ENCODE measurements around the gene PC. TPM values are rescaled to one million over a fixed set of nuclear protein-coding genes. Genes with fewer than 3 reads are reported as not detected.

PC gene
- total and polyA plus RNA-seq, 4 experiments from 2014 or later: 2.9 to 7.7 (median 5.4) TPM

GRCh38 chr11:66863428-66864125 is 94.6 kb downstream of the PC start:
- H3K4me1 Mint-ChIP-seq: peaks cover 0 to 5% (median 3%) of the 10 kb centered on the region in 4 donors
- intact Hi-C loops (cut with micrococcal nuclease): no loop called here
- no peak overlapping the region for H3K4me3 Mint-ChIP-seq
- H3K4me1 ChIP-seq (ENCODE audit: insufficient read depth, low read length): peaks cover 3% of the 10 kb centered on the region
- DNase-seq: no peak
- H3K9me3 ChIP-seq (ENCODE audit: control insufficient read depth in 1 of 2, low read length in 2 of 2): no peaks in the 10 kb centered on the region
- H3K36me3 Mint-ChIP-seq: no peaks in the 10 kb centered on the region
- H3K27ac ChIP-seq (ENCODE audit: low read depth, low read length): no peak overlapping the region
- no peaks in the 10 kb centered on the region for H3K36me3 ChIP-seq (ENCODE audit: insufficient read depth, low read length)
- CTCF ChIA-PET (ENCODE audit: partially characterized antibody): no interaction called here
- no peak overlapping the region for H3K27ac Mint-ChIP-seq
- no peaks in the 10 kb centered on the region for H3K9me3 Mint-ChIP-seq
- no peaks in the 10 kb centered on the region for H3K27me3 Mint-ChIP-seq
- POLR2A ChIA-PET (ENCODE audit: partially characterized antibody): no interaction called here
- no peaks in the 10 kb centered on the region for H3K27me3 ChIP-seq (ENCODE audit: insufficient read depth, low read length)
- no peak overlapping the region for H3K4me3 ChIP-seq (ENCODE audit: low read length in 2 of 2)

DNA sequence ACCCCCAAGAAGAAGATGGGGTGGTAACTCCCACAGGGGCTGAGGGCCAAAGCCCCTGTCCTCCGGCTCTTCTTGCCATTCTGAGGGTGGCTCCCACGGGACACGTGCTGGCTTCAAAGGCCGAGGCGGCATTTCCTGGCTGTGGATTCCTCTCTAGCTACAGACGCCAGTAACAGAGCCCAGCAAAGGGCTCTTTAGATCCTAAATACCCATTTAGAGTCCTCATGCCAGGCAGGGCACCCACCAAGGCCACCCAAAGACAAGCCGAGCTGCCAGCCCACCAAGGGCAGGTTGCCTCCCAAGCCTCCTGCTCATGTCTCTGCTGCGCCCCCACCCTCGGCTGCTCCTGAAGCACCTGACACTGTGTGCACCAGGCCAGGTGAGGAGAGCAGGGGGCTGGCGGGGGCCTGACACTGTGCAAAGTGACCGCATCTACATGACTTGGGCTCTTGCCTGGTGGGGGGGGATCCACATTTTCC is 95.6 kb downstream of the PC start:
- Mint-ChIP-seq H3K4me1 (no peaks in the 10 kb centered on the region), H3K36me3 (no peaks in the 10 kb centered on the region), H3K9me3 (no peaks in the 10 kb centered on the region), H3K27me3 (no peaks in the 10 kb centered on the region), H3K27ac (no peak overlapping the region), H3K4me3 (no peak overlapping the region)
- intact Hi-C loops (cut with micrococcal nuclease): no loop called here
- Histone ChIP-seq H3K4me1 (ENCODE audit: insufficient read depth, low read length) (no peaks in the 10 kb centered on the region), H3K9me3 (ENCODE audit: control insufficient read depth in 1 of 2, low read length in 2 of 2) (no peaks in the 10 kb centered on the region), H3K27me3 (ENCODE audit: insufficient read depth, low read length) (no peaks in the 10 kb centered on the region), H3K4me3 (ENCODE audit: low read length in 2 of 2) (no peak overlapping the region), H3K27ac (ENCODE audit: low read depth, low read length) (no peak overlapping the region), H3K36me3 (ENCODE audit: insufficient read depth, low read length) (no peaks in the 10 kb centered on the region)
- ChIA-PET POLR2A (ENCODE audit: partially characterized antibody) (no interaction called here), CTCF (ENCODE audit: partially characterized antibody) (no interaction called here)
- DNase-seq: no peak

- H3K9me3 ChIP-seq (ENCODE audit: control insufficient read depth in 1 of 2, low read length in 2 of 2): no peaks in the 10 kb centered on the region
- no peak overlapping the region for H3K4me3 ChIP-seq (ENCODE audit: low read length in 2 of 2)
- no peak for DNase-seq
- H3K4me3 Mint-ChIP-seq: no peak overlapping the region
- no peaks in the 10 kb centered on the region for H3K4me1 ChIP-seq (ENCODE audit: insufficient read depth, low read length)
- no peaks in the 10 kb centered on the region for H3K36me3 ChIP-seq (ENCODE audit: insufficient read depth, low read length)
- H3K27ac ChIP-seq (ENCODE audit: low read depth, low read length): no peak overlapping the region
- H3K9me3 Mint-ChIP-seq: no peaks in the 10 kb centered on the region
- H3K27me3 Mint-ChIP-seq: no peaks in the 10 kb centered on the region
- H3K27me3 ChIP-seq (ENCODE audit: insufficient read depth, low read length): no peaks in the 10 kb centered on the region
- H3K27ac Mint-ChIP-seq: no peak overlapping the region
- no peaks in the 10 kb centered on the region for H3K36me3 Mint-ChIP-seq
- intact Hi-C loops (cut with micrococcal nuclease): no loop called here
- CTCF ChIA-PET (ENCODE audit: partially characterized antibody): no interaction called here
- POLR2A ChIA-PET (ENCODE audit: partially characterized antibody): no interaction called here
- H3K4me1 Mint-ChIP-seq: no peaks in the 10 kb centered on the region
These were observed 96.2 kb downstream of the PC start for GRCh38 chr11:66861774-66862558.

- Mint-ChIP-seq H3K4me1 (no peaks in the 10 kb centered on the region), H3K36me3 (no peaks in the 10 kb centered on the region), H3K9me3 (peaks cover 0 to 2% (median 0%) of the 10 kb centered on the region in 8 donors), H3K27ac (no peak overlapping the region), H3K4me3 (no peak overlapping the region), H3K27me3 (no peaks in the 10 kb centered on the region)
- DNase-seq: no peak
- intact Hi-C loops (cut with micrococcal nuclease): no loop called here
- H3K27me3 ChIP-seq (ENCODE audit: insufficient read depth, low read length): no peaks in the 10 kb centered on the region
- POLR2A ChIA-PET (ENCODE audit: partially characterized antibody): no interaction called here
- no peak overlapping the region for H3K4me3 ChIP-seq (ENCODE audit: low read length in 2 of 2)
- no peaks in the 10 kb centered on the region for H3K4me1 ChIP-seq (ENCODE audit: insufficient read depth, low read length)
- CTCF ChIA-PET (ENCODE audit: partially characterized antibody): no interaction called here
- H3K27ac ChIP-seq (ENCODE audit: low read depth, low read length): no peak overlapping the region
- no peaks in the 10 kb centered on the region for H3K9me3 ChIP-seq (ENCODE audit: control insufficient read depth in 1 of 2, low read length in 2 of 2)
- H3K36me3 ChIP-seq (ENCODE audit: insufficient read depth, low read length): no peaks in the 10 kb centered on the region
These were observed 97.0 kb downstream of the PC start for GRCh38 chr11:66861038-66861773.

DNA sequence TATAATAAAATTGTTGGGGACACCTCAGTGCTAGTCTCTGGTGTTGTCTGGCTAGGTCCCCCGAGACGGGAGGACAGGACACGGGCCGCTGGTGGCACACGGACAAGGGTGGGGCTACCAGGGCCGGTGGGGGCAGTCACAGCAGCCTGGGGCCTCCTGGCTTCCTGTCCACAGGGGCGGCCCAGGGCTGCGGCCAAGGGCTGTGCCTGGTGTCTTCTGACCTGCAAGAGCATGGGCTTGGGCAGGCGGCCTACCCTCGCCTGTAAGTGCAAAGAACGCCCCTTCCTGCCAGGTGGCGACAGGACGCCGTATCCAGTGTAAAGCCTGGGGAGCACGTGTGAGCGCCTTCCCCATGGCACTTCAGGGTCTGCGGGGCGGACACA is 97.7 kb downstream of the PC start:
- CTCF ChIA-PET (ENCODE audit: partially characterized antibody): no interaction called here
- no peaks in the 10 kb centered on the region for H3K36me3 ChIP-seq (ENCODE audit: insufficient read depth, low read length)
- no peak overlapping the region for H3K27ac ChIP-seq (ENCODE audit: low read depth, low read length)
- H3K9me3 ChIP-seq (ENCODE audit: control insufficient read depth in 1 of 2, low read length in 2 of 2): no peaks in the 10 kb centered on the region
- H3K27me3 ChIP-seq (ENCODE audit: insufficient read depth, low read length): no peaks in the 10 kb centered on the region
- peaks cover 5% of the 10 kb centered on the region for H3K4me1 ChIP-seq (ENCODE audit: insufficient read depth, low read length)
- Mint-ChIP-seq H3K4me3 (no peak overlapping the region), H3K27me3 (no peaks in the 10 kb centered on the region), H3K4me1 (peaks cover 2 to 5% (median 4%) of the 10 kb centered on the region in 4 donors), H3K9me3 (peaks cover 0 to 2% (median 0%) of the 10 kb centered on the region in 8 donors), H3K36me3 (no peaks in the 10 kb centered on the region), H3K27ac (no peak overlapping the region)
- no peak overlapping the region for H3K4me3 ChIP-seq (ENCODE audit: low read length in 2 of 2)
- intact Hi-C loops (cut with micrococcal nuclease): no loop called here
- POLR2A ChIA-PET (ENCODE audit: partially characterized antibody): no interaction called here
- no peak for DNase-seq

GRCh38 chr11:66859686-66860448 is 98.3 kb downstream of the PC start:
- H3K27me3 Mint-ChIP-seq: no peaks in the 10 kb centered on the region
- H3K9me3 ChIP-seq (ENCODE audit: control insufficient read depth in 1 of 2, low read length in 2 of 2): no peaks in the 10 kb centered on the region
- POLR2A ChIA-PET (ENCODE audit: partially characterized antibody): no interaction called here
- CTCF ChIA-PET (ENCODE audit: partially characterized antibody): no interaction called here
- H3K9me3 Mint-ChIP-seq: peaks cover 0 to 2% (median 0%) of the 10 kb centered on the region in 8 donors
- H3K36me3 ChIP-seq (ENCODE audit: insufficient read depth, low read length): no peaks in the 10 kb centered on the region
- H3K4me1 Mint-ChIP-seq: peaks cover 2 to 11% (median 7%) of the 10 kb centered on the region in 4 donors
- no peak overlapping the region for H3K27ac ChIP-seq (ENCODE audit: low read depth, low read length)
- no peaks in the 10 kb centered on the region for H3K36me3 Mint-ChIP-seq
- H3K4me3 ChIP-seq (ENCODE audit: low read length in 2 of 2): no peak overlapping the region
- H3K27ac Mint-ChIP-seq: no peak overlapping the region
- H3K4me3 Mint-ChIP-seq: no peak overlapping the region
- intact Hi-C loops (cut with micrococcal nuclease): no loop called here
- H3K4me1 ChIP-seq (ENCODE audit: insufficient read depth, low read length): peaks cover 6% of the 10 kb centered on the region
- no peak for DNase-seq
- no peaks in the 10 kb centered on the region for H3K27me3 ChIP-seq (ENCODE audit: insufficient read depth, low read length)
